GM18507 (cell line): ENCODE data around the gene FAM118B.
A peak's percentile ranks its signal among the peaks of the same experiment; 100 is the strongest.
"Not testable (repeated sequence)": the region's sequence is repeated elsewhere in the genome, so short reads cannot be mapped to it uniquely, and the experiment has no call there.

Experiments
- DNase-seq: peaks from one replicate; pipeline ENCODE4 v3.0.0; 2011; ENCODE audit warnings: low read depth; ENCODE audit not compliant: insufficient read length; ENCODE audit errors: extremely low spot score
- FAIRE-seq: peaks from 2 replicates; lab custom pipeline; 2011; peaks lifted over from hg19 to GRCh38; lab: Jason Lieb, UNC

The FAM118B gene

DNA sequence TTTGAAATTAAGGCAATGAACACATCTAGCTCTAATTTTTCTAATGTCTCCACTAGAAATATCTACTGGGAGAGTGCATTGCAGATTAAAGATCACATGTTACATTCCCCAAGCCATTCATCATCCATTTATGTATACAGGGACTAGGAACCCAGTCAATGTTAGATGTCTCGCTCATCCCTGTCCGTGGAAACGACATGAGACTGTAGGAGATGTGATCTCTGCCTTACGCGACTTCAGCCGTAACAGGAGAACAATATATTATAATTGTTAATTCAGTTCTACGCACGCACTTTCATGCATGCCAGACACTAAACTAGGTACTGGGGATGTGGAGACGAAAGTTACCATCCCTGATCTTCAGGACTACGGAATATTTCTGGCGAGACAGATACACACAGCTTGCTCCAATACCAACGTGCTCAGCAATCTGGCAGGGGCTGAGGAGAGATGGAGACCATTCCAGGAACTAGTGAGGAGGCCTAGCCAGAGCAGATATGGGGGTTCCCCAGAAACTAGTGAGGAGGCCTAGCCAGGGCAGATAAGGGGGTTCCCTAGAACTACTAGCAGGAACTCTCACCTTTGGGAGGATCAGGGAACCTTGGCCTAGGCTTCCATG lies 93.0 kb downstream of the FAM118B start:
- peak; percentile 75 for FAIRE-seq
- no peak for DNase-seq

DNA sequence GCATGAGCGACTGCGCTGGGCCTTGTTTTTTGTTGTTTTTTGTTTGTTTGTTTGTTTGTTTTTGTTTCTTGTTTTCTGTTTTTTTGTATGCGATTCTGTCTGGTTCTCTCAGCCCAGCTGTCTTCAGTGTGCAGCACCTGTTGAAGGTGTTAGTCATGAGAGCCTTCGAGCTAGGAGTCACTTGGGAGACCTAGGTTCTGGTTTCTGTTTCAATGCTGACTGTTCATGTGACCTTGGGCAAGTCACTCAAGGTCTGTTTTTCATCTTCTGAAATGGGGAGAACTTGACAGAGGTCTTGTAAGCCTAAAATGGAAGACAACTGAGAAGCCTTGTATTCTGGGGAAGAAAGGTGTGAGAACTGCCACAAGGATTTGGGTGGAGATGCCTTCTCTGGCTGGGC lies 94.1 kb downstream of the FAM118B start:
- DNase-seq (peak; percentile 39), FAIRE-seq (peak; percentile 90)

- DNase-seq, result no peak
- FAIRE-seq, result no peak
These were observed 96.1 kb downstream of the FAM118B start for GRCh38 chr11:126307706-126308105.

- DNase-seq (no peak), FAIRE-seq (no peak)
These were observed 96.7 kb downstream of the FAM118B start for GRCh38 chr11:126308271-126308671.

GRCh38 chr11:126308771-126309170 lies 97.2 kb downstream of the FAM118B start:
- not testable (repeated sequence) for FAIRE-seq, DNase-seq

GRCh38 chr11:126310200-126310991 lies 98.8 kb downstream of the FAM118B start:
- FAIRE-seq (peak; percentile 54), DNase-seq (no peak)

GRCh38 chr11:126310992-126311310 lies 99.4 kb downstream of the FAM118B start:
- DNase-seq (no peak), FAIRE-seq (no peak)

DNA sequence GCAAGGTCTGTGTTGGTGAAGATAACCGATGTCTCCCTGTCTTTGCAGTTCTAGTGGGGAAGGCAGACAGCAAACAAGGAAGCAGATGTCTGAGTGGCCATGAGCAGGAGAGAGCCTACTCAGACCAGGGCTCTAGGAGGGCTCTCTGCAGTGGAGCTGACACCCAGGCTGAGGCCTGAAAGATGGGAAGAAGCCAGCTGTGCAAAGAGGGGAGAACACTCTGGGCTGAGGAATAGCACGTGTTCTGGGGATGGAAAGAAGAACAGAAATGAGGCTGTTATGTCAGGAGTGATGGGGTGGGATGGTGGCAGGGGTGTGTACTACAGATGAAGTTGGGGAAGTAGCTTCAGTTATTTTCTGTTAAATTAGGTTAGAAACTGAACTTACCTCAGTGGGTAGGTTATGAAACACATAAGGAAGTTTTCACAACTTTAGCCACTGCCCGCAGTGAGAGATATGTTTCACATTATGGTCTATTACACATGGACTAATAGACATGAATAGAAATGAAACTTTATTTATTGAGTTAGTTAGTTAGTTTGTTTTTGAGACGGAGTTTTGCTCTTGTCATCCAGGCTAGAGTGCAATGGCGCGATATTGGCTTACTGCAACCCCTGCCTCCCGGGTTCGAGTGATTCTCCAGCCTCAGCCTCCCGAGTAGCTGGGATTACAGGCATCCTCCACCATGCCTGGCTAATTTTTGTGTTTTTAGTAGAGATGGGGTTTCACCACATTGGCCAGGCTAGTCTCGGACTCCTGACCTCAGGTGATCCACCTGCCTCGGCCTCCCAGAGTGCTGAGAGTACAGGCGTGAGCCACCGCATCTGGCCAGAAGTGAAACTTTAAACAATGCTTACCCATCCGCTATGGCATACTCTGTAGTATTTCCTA lies 100.1 kb downstream of the FAM118B start:
- FAIRE-seq, result peak; percentile 70
- DNase-seq, result no peak
